Ovary (tissue), 3 donors: ENCODE measurements around the gene TMEM219.
"Not testable (repeated sequence)": the region's sequence is repeated elsewhere in the genome, so short reads cannot be mapped to it uniquely, and the experiment has no call there.

Experiments
- EP300 ChIP-seq: sonication (generic); formaldehyde crosslinking; IDR thresholded peaks from one replicate; pipeline ENCODE4 v1.6.1; 2017; ENCODE audit warnings: antibody characterized with exemption
- TF ChIP-seq, protein P1 (sequence below), 3 donors: fragments of 450-650 bp in 2 of 3; fragments of 200-600 bp in 1 of 3; IDR thresholded peaks; one replicate each; pipeline versions ENCODE4 v1.5.1 to v1.8.0; 2016 to 2022; ENCODE audit warnings: antibody characterized with exemption in 3 of 3, mild to moderate bottlenecking in 1 of 3
- donor health status: DM: no; HTN: no; CAD: no.

- not testable (repeated sequence) for TF ChIP-seq EP300
- TF ChIP-seq, protein P1, sequence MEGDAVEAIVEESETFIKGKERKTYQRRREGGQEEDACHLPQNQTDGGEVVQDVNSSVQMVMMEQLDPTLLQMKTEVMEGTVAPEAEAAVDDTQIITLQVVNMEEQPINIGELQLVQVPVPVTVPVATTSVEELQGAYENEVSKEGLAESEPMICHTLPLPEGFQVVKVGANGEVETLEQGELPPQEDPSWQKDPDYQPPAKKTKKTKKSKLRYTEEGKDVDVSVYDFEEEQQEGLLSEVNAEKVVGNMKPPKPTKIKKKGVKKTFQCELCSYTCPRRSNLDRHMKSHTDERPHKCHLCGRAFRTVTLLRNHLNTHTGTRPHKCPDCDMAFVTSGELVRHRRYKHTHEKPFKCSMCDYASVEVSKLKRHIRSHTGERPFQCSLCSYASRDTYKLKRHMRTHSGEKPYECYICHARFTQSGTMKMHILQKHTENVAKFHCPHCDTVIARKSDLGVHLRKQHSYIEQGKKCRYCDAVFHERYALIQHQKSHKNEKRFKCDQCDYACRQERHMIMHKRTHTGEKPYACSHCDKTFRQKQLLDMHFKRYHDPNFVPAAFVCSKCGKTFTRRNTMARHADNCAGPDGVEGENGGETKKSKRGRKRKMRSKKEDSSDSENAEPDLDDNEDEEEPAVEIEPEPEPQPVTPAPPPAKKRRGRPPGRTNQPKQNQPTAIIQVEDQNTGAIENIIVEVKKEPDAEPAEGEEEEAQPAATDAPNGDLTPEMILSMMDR (IDR thresholded peaks at IDR 0.05): not testable (repeated sequence)
Measured at GRCh38 chr16:30012598-30012997, 50.7 kb downstream of the TMEM219 start.
